HEK293 (cell line): Measurements from ENCODE around the gene MMP19.

Experiments
- AEBP2 ChIP-seq: fragments of 450-650 bp; formaldehyde crosslinking; IDR thresholded peaks from 2 replicates; pipeline ENCODE4 v1.5.1; 2016; ENCODE audit warnings: missing biosample characterization, missing genetic modification characterization, borderline replicate concordance
- FEZF1 ChIP-seq: fragments of 450-650 bp; formaldehyde crosslinking; IDR thresholded peaks from 2 replicates; pipeline ENCODE4 v1.5.1; 2016; ENCODE audit warnings: missing biosample characterization, missing genetic modification characterization
- GLIS1 ChIP-seq: fragments of 450-650 bp; formaldehyde crosslinking; IDR thresholded peaks from 2 replicates; pipeline ENCODE4 v1.5.1; 2016; ENCODE audit warnings: missing biosample characterization, missing genetic modification characterization
- HOXA7 ChIP-seq: sonication (generic); formaldehyde crosslinking; IDR thresholded peaks from 2 replicates; pipeline ENCODE4 v1.8.1; 2022; ENCODE audit warnings: missing genetic modification reagents, borderline replicate concordance
- KLF7 ChIP-seq: fragments of 450-650 bp; formaldehyde crosslinking; IDR thresholded peaks from 2 replicates; pipeline ENCODE4 v1.5.1; 2016; ENCODE audit warnings: missing biosample characterization, missing genetic modification characterization, borderline replicate concordance
- MEIS1 ChIP-seq: sonication (generic); formaldehyde crosslinking; IDR thresholded peaks from 2 replicates; pipeline ENCODE4 v1.8.1; 2022; ENCODE audit warnings: missing genetic modification reagents, mild to moderate bottlenecking, borderline replicate concordance
- MZF1 ChIP-seq: fragments of 450-650 bp; formaldehyde crosslinking; IDR thresholded peaks from 2 replicates; pipeline ENCODE4 v1.5.1; 2017; ENCODE audit warnings: missing biosample characterization, missing genetic modification characterization, borderline replicate concordance
- PRDM4 ChIP-seq: fragments of 450-650 bp; formaldehyde crosslinking; IDR thresholded peaks from 2 replicates; pipeline ENCODE4 v1.5.1; 2017; ENCODE audit warnings: missing biosample characterization, missing genetic modification characterization
- REPIN1 ChIP-seq: fragments of 450-650 bp; formaldehyde crosslinking; IDR thresholded peaks from 2 replicates; pipeline ENCODE4 v1.5.1; 2017; ENCODE audit warnings: missing biosample characterization, missing genetic modification characterization, low read depth
- SETDB1 ChIP-seq: IDR thresholded peaks from one replicate; pipeline ENCODE4 v1.6.1; 2017; ENCODE audit warnings: mild to moderate bottlenecking, low read length, moderate library complexity, mixed read lengths; ENCODE audit not compliant: insufficient read length
- YY2 ChIP-seq: fragments of 450-650 bp; formaldehyde crosslinking; IDR thresholded peaks from 2 replicates; pipeline ENCODE4 v1.5.1; 2016; ENCODE audit warnings: missing biosample characterization, missing genetic modification characterization
- ZBTB10 ChIP-seq: fragments of 450-650 bp; formaldehyde crosslinking; IDR thresholded peaks from 2 replicates; pipeline ENCODE4 v1.5.1; 2016; ENCODE audit warnings: missing biosample characterization, missing genetic modification characterization
- ZFHX2 ChIP-seq: fragments of 450-650 bp; formaldehyde crosslinking; conservative IDR thresholded peaks from 2 replicates; pipeline ENCODE4 v1.5.1; 2016; ENCODE audit warnings: missing biosample characterization, missing genetic modification characterization
- ZNF155 ChIP-seq: fragments of 450-650 bp; formaldehyde crosslinking; IDR thresholded peaks from 2 replicates; pipeline ENCODE4 v1.5.1; 2016; ENCODE audit warnings: missing biosample characterization, missing genetic modification characterization
- ZNF16 ChIP-seq: fragments of 450-650 bp; formaldehyde crosslinking; IDR thresholded peaks from 2 replicates; pipeline ENCODE4 v1.5.1; 2016; ENCODE audit warnings: low read depth, missing biosample characterization, missing genetic modification characterization
- ZNF211 ChIP-seq: fragments of 450-650 bp; formaldehyde crosslinking; IDR thresholded peaks from 2 replicates; pipeline ENCODE4 v1.5.1; 2016; ENCODE audit warnings: low read depth, missing biosample characterization, missing genetic modification characterization
- ZNF221 ChIP-seq: fragments of 450-650 bp; formaldehyde crosslinking; IDR thresholded peaks from 2 replicates; pipeline ENCODE4 v1.5.1; 2017; ENCODE audit warnings: missing biosample characterization, missing genetic modification characterization, borderline replicate concordance
- ZNF23 ChIP-seq: fragments of 450-650 bp; formaldehyde crosslinking; IDR thresholded peaks from 2 replicates; pipeline ENCODE4 v1.5.1; 2016; ENCODE audit warnings: missing biosample characterization, missing genetic modification characterization, borderline replicate concordance
- ZNF274 ChIP-seq, 2 experiments: fragments of 200-500 bp in 1 of 2; fragments of 450-650 bp in 1 of 2; sonication (Bioruptor generic) in 1 of 2; formaldehyde crosslinking in 1 of 2; IDR thresholded peaks; 2 replicates each; pipeline versions ENCODE4 v1.5.1 to v1.6.1; 2014 to 2016; ENCODE audit warnings: borderline replicate concordance in 1 of 2, inconsistent platforms in 1 of 2, low read length in 1 of 2, missing biosample characterization in 1 of 2, missing genetic modification characterization in 1 of 2
- ZNF280C ChIP-seq: fragments of 450-650 bp; formaldehyde crosslinking; IDR thresholded peaks from 2 replicates; pipeline ENCODE4 v1.5.1; 2016; ENCODE audit warnings: missing biosample characterization, missing genetic modification characterization
- ZNF354C ChIP-seq: fragments of 450-650 bp; formaldehyde crosslinking; IDR thresholded peaks from 2 replicates; pipeline ENCODE4 v1.5.1; 2016; ENCODE audit warnings: missing biosample characterization, missing genetic modification characterization, low read depth, borderline replicate concordance
- ZNF37A ChIP-seq: fragments of 450-650 bp; IDR thresholded peaks from 2 replicates; pipeline ENCODE4 v1.5.1; 2018; ENCODE audit warnings: missing biosample characterization, missing genetic modification characterization
- ZNF426 ChIP-seq: fragments of 450-650 bp; formaldehyde crosslinking; IDR thresholded peaks from 2 replicates; pipeline ENCODE4 v1.5.1; 2017; ENCODE audit warnings: missing biosample characterization, missing genetic modification characterization, mild to moderate bottlenecking, inconsistent platforms, moderate library complexity
- ZNF580 ChIP-seq: fragments of 450-650 bp; formaldehyde crosslinking; IDR thresholded peaks from 2 replicates; pipeline ENCODE4 v1.5.1; 2016; ENCODE audit warnings: missing biosample characterization, missing genetic modification characterization
- ZNF664 ChIP-seq: fragments of 450-650 bp; formaldehyde crosslinking; IDR thresholded peaks from 2 replicates; pipeline ENCODE4 v1.5.1; 2016; ENCODE audit warnings: missing biosample characterization, missing genetic modification characterization
- ZNF701 ChIP-seq: fragments of 450-650 bp; formaldehyde crosslinking; IDR thresholded peaks from 2 replicates; pipeline ENCODE4 v1.5.1; 2016; ENCODE audit warnings: missing biosample characterization, missing genetic modification characterization
- ZSCAN23 ChIP-seq: fragments of 450-650 bp; formaldehyde crosslinking; IDR thresholded peaks from 2 replicates; pipeline ENCODE4 v1.5.1; 2016; ENCODE audit warnings: missing biosample characterization, missing genetic modification characterization
- ZSCAN5A ChIP-seq: fragments of 450-650 bp; formaldehyde crosslinking; IDR thresholded peaks from 2 replicates; pipeline ENCODE4 v1.5.1; 2016; ENCODE audit warnings: missing biosample characterization, missing genetic modification characterization

Gene MMP19

GRCh38 chr12:55830601-55831446 lies 11.9 kb downstream of the MMP19 start (continued):
- TF ChIP-seq PRDM4 (tag by site-specific recombination) (no peak), ZBTB10 (tag by site-specific recombination) (peak; percentile 98), ZNF274 (IDR thresholded peaks at IDR 0.05; ENCODE audit: low read length) (no peak), ZNF274 (tag by site-specific recombination; IDR thresholded peaks at IDR 0.05; ENCODE audit: borderline replicate concordance) (no peak), ZNF664 (tag by site-specific recombination) (no peak), ZSCAN5A (no peak), ZSCAN23 (tag by site-specific recombination) (peak; percentile 67; the same call in 1 of the 2 replicates), ZNF280C (tag by site-specific recombination) (no peak), MZF1 (no peak), ZNF580 (tag by site-specific recombination) (0 out of 2 replicates have a peak, but pooled peaks have one; percentile 24), ZNF221 (tag by site-specific recombination) (no peak), HOXA7 (CRISPR knock-in tag) (no peak), ZNF16 (tag by site-specific recombination) (no peak), GLIS1 (tag by site-specific recombination) (no peak; the same call in none of the 2 replicates), MEIS1 (CRISPR knock-in tag) (no peak), AEBP2 (tag by site-specific recombination) (no peak), ZNF23 (tag by site-specific recombination) (no peak), ZNF155 (tag by site-specific recombination) (no peak), ZNF426 (no peak), REPIN1 (tag by site-specific recombination) (0 out of 2 replicates have a peak, but pooled peaks have one; percentile 30), ZNF354C (no peak), FEZF1 (tag by site-specific recombination) (no peak), SETDB1 (no peak), KLF7 (tag by site-specific recombination) (0 out of 2 replicates have a peak, but pooled peaks have one; percentile 72), ZNF211 (tag by site-specific recombination) (no peak), YY2 (tag by site-specific recombination) (no peak), ZNF701 (tag by site-specific recombination) (no peak), ZNF37A (no peak), ZFHX2 (no peak)
